H1 (cell line): ENCODE results near the gene MAB21L3. TPM values are rescaled to one million over a fixed set of nuclear protein-coding genes. Genes with fewer than 3 reads are reported as not detected.

Experiments used
- CTCF ChIA-PET: fragments of 300-600 bp; sonication (Branson Sonifier 250); formaldehyde crosslinking; loops from one replicate; lab custom pipeline; 2021; ENCODE audit not compliant: partially characterized antibody; lab: Charles Lee
- POLR2A ChIA-PET: fragments of 300-600 bp; sonication (Branson Sonifier 250); formaldehyde crosslinking; loops from one replicate; lab custom pipeline; 2021; ENCODE audit warnings: inconsistent platforms; ENCODE audit not compliant: partially characterized antibody; lab: Charles Lee
- DNase-seq, 2 experiments: peaks; one replicate each; pipeline versions ENCODE4 v3.0.0 to v3.0.0-alpha.2; 2010 to 2022; ENCODE audit warnings: low spot score in 2 of 2, low read depth in 1 of 2, mixed read lengths in 1 of 2
- FAIRE-seq: peaks from 2 replicates; lab custom pipeline; 2011; peaks lifted over from hg19 to GRCh38; lab: Jason Lieb, UNC
- H2AFZ ChIP-seq: 2 replicates; pipeline ENCODE4 v1.8.1; 2012; ENCODE audit warnings: low read length, inconsistent platforms
- H2AK5ac ChIP-seq: 2 replicates; pipeline ENCODE4 v1.6.1; 2013; ENCODE audit warnings: low read depth, low read length
- H2BK120ac ChIP-seq: replicated peaks from 2 replicates; pipeline ENCODE3; 2013; ENCODE audit warnings: low read depth, low read length, inconsistent platforms
- H2BK12ac ChIP-seq: 2 replicates; pipeline ENCODE4 v1.6.1; 2013; ENCODE audit warnings: low read depth, low read length
- H2BK15ac ChIP-seq: 2 replicates; pipeline ENCODE4 v1.6.1; 2013; ENCODE audit warnings: low read length
- H2BK20ac ChIP-seq: 2 replicates; pipeline ENCODE4 v1.6.1; 2013; ENCODE audit warnings: low read length
- H2BK5ac ChIP-seq: 2 replicates; pipeline ENCODE4 v1.6.1; 2013; ENCODE audit warnings: low read depth, low read length
- H3K14ac ChIP-seq: 2 replicates; pipeline ENCODE4 v1.6.1; 2013; ENCODE audit warnings: inconsistent platforms; ENCODE audit not compliant: insufficient read length
- H3K18ac ChIP-seq: 2 replicates; pipeline ENCODE4 v1.6.1; 2013; ENCODE audit warnings: low read length; ENCODE audit errors: extremely low read depth
- H3K23ac ChIP-seq: 2 replicates; pipeline ENCODE4 v1.6.1; 2013; ENCODE audit warnings: inconsistent platforms; ENCODE audit not compliant: insufficient read length
- H3K23me2 ChIP-seq: 2 replicates; pipeline ENCODE4 v1.6.1; 2013; ENCODE audit warnings: low read depth, low read length
- H3K27ac ChIP-seq: 2 replicates; pipeline ENCODE4 v1.6.1; 2011; ENCODE audit warnings: low read depth, low read length, inconsistent platforms
- H3K27me3 ChIP-seq, 4 experiments: replicated peaks in 1 of 4; 1 replicate in 1 of 4; 2 replicates in 3 of 4; pipeline versions ENCODE4 v1.6.1 to v1.8.1; 2011 to 2013; ENCODE audit warnings: low read length in 3 of 4, mild to moderate bottlenecking in 3 of 4, inconsistent platforms in 2 of 4, mixed read lengths in 2 of 4, moderate library complexity in 1 of 4; ENCODE audit not compliant: control insufficient read depth in 3 of 4, insufficient read depth in 3 of 4; ENCODE audit errors: extremely low read depth in 1 of 4
- H3K36me3 ChIP-seq, 4 experiments: 2 replicates each; pipeline versions ENCODE4 v1.6.1 to v1.8.1; 2011 to 2013; ENCODE audit warnings: mild to moderate bottlenecking in 4 of 4, low read length in 3 of 4, moderate library complexity in 2 of 4, control low read depth in 1 of 4, inconsistent platforms in 1 of 4; ENCODE audit not compliant: insufficient read depth in 4 of 4, control insufficient read depth in 2 of 4
- H3K4ac ChIP-seq: replicated peaks from 2 replicates; pipeline ENCODE3; 2013; ENCODE audit warnings: low read length, low read depth, mixed read lengths, inconsistent platforms; ENCODE audit not compliant: insufficient read length
- H3K4me1 ChIP-seq, 4 experiments: replicated peaks in 1 of 4; 1 replicate in 1 of 4; 2 replicates in 3 of 4; pipeline versions ENCODE4 v1.6.1 to v1.8.1; 2011 to 2013; ENCODE audit warnings: low read length in 3 of 4, inconsistent platforms in 2 of 4, mixed read lengths in 1 of 4; ENCODE audit not compliant: insufficient read depth in 4 of 4, control insufficient read depth in 3 of 4
- H3K4me2 ChIP-seq, 2 experiments: 2 replicates each; pipeline versions ENCODE4 v1.6.1 to v1.8.1; 2011 to 2013; ENCODE audit warnings: low read depth in 2 of 2, low read length in 2 of 2, control low read depth in 1 of 2, inconsistent platforms in 1 of 2, mild to moderate bottlenecking in 1 of 2; ENCODE audit not compliant: insufficient read depth in 1 of 2
- H3K4me3 ChIP-seq, 4 experiments: fragments of 200-600, 300-600 bp in 1 of 4; sonication (generic), shearing (Covaris generic), sonication (Bioruptor Twin) in 1 of 4; 2 replicates each; pipeline versions ENCODE4 v1.5.1 to v1.8.1; 2011 to 2016; ENCODE audit warnings: low read length in 4 of 4, low read depth in 3 of 4, control low read depth in 2 of 4, inconsistent platforms in 2 of 4, mild to moderate bottlenecking in 2 of 4, mixed read lengths in 1 of 4, moderate library complexity in 1 of 4; ENCODE audit not compliant: insufficient read depth in 2 of 4; ENCODE audit errors: extremely low read depth in 1 of 4
- H3K56ac ChIP-seq: replicated peaks from 2 replicates; pipeline ENCODE3; 2013; ENCODE audit warnings: low read depth, mild to moderate bottlenecking, mixed read lengths, low read length, inconsistent platforms; ENCODE audit not compliant: insufficient read length
- H3K79me1 ChIP-seq: 2 replicates; pipeline ENCODE4 v1.6.1; 2013; ENCODE audit warnings: low read depth, low read length, control low read depth
- H3K79me2 ChIP-seq, 2 experiments: 2 replicates each; pipeline versions ENCODE4 v1.6.1 to v1.8.1; 2012 to 2013; ENCODE audit warnings: low read length in 2 of 2, mild to moderate bottlenecking in 2 of 2, inconsistent platforms in 1 of 2; ENCODE audit not compliant: insufficient read depth in 2 of 2, control insufficient read depth in 1 of 2
- H3K9ac ChIP-seq, 4 experiments: replicated peaks in 1 of 4; 1 replicate in 1 of 4; 2 replicates in 3 of 4; pipeline versions ENCODE4 v1.6.1 to v1.8.1; 2011 to 2013; ENCODE audit warnings: low read depth in 3 of 4, low read length in 3 of 4, control low read depth in 2 of 4, mild to moderate bottlenecking in 2 of 4, moderate library complexity in 2 of 4, inconsistent platforms in 1 of 4; ENCODE audit errors: extremely low read depth in 1 of 4
- H3K9me3 ChIP-seq, 2 experiments: 2 replicates each; pipeline versions ENCODE4 v1.6.1 to v1.8.1; 2012 to 2013; ENCODE audit warnings: mild to moderate bottlenecking in 2 of 2, moderate library complexity in 2 of 2, control low read depth in 1 of 2, inconsistent platforms in 1 of 2, low read depth in 1 of 2, low read length in 1 of 2, mixed read lengths in 1 of 2; ENCODE audit not compliant: insufficient read depth in 2 of 2
- H4K20me1 ChIP-seq, 2 experiments: replicated peaks in 1 of 2; 2 replicates each; pipeline versions ENCODE3 to v1.8.1; 2011 to 2013; ENCODE audit warnings: inconsistent platforms in 2 of 2, low read length in 2 of 2, mild to moderate bottlenecking in 1 of 2; ENCODE audit not compliant: insufficient read depth in 2 of 2, control insufficient read depth in 1 of 2
- H4K5ac ChIP-seq: 2 replicates; pipeline ENCODE4 v1.6.1; 2013; ENCODE audit warnings: low read length, low read depth, mixed read lengths, inconsistent platforms; ENCODE audit not compliant: insufficient read length
- H4K8ac ChIP-seq: 2 replicates; pipeline ENCODE4 v1.8.0; 2013; ENCODE audit warnings: mild to moderate bottlenecking, moderate library complexity, low read length, inconsistent platforms; ENCODE audit not compliant: insufficient read depth; ENCODE audit errors: extremely low read depth
- H4K91ac ChIP-seq: replicated peaks from 2 replicates; pipeline ENCODE3; 2013; ENCODE audit warnings: low read length, mixed read lengths, inconsistent platforms; ENCODE audit not compliant: insufficient read length
- CHD1 ChIP-seq: IDR thresholded peaks from 2 replicates; pipeline ENCODE4 v1.6.1; 2012; ENCODE audit warnings: low read depth, low read length, improper control_type of control experiment
- CTBP2 ChIP-seq: IDR thresholded peaks from 2 replicates; pipeline ENCODE4 v1.7.0; 2011; ENCODE audit warnings: borderline replicate concordance, mild to moderate bottlenecking, moderate library complexity, mixed read lengths, low read length; ENCODE audit not compliant: insufficient read depth, insufficient read length
- GABPA ChIP-seq: IDR thresholded peaks from 2 replicates; pipeline ENCODE4 v1.6.1; 2011; ENCODE audit warnings: mild to moderate bottlenecking, low read length, moderate library complexity, borderline replicate concordance; ENCODE audit not compliant: insufficient read depth
- HDAC2 ChIP-seq, 2 experiments: fragments of 300-600 bp in 1 of 2; sonication (generic) in 1 of 2; IDR thresholded peaks; 2 replicates each; pipeline ENCODE4 v1.6.1; 2011 to 2012; ENCODE audit warnings: low read depth in 2 of 2, low read length in 2 of 2, mild to moderate bottlenecking in 2 of 2, moderate library complexity in 2 of 2, borderline replicate concordance in 1 of 2, inconsistent platforms in 1 of 2
- POLR2AphosphoS5 ChIP-seq: IDR thresholded peaks from 2 replicates; pipeline ENCODE4 v1.6.1; 2011; ENCODE audit warnings: low read depth, low read length
- TCF12 ChIP-seq: IDR thresholded peaks from 2 replicates; pipeline ENCODE4 v1.6.1; 2011; ENCODE audit warnings: low read depth, mild to moderate bottlenecking, low read length
- TEAD4 ChIP-seq: IDR thresholded peaks from 2 replicates; pipeline ENCODE4 v1.6.1; 2012; ENCODE audit warnings: low read depth, low read length, inconsistent platforms, mixed read lengths
- WGBS, 2 experiments: shearing (Covaris generic) in 1 of 2; methylation state at CpG; one replicate each; pipeline versions ENCODE4 v1.1.6 to v1.1.7; 2013 to 2015; ENCODE audit warnings: low lambda C conversion rate in 2 of 2, mixed read lengths in 2 of 2, inconsistent platforms in 1 of 2, low coverage in 1 of 2, missing lambda C conversion rate in 1 of 2; ENCODE audit not compliant: insufficient replicate concordance in 2 of 2, insufficient coverage in 1 of 2, insufficient read length in 1 of 2; ENCODE audit errors: extremely low coverage in 1 of 2, missing lambda C conversion rate in 1 of 2; 5-methylcytosine and 5-hydroxymethylcytosine counted together
- polyA plus RNA-seq, 7 experiments: library from polyadenylated mRNA; depleted of rRNA in 3 of 7; stranded (reverse) in 5 of 7; unstranded in 2 of 7; fragments of >200 nt in 5 of 7; fragments of 200-250 nt in 2 of 7; gene quantifications; 1 replicate in 5 of 7; 2 replicates in 1 of 7; 4 replicates in 1 of 7; pipeline versions ENCODE4 v1.2.1 to v1.2.3, GENCODE V29; 2011 to 2013; ENCODE audit warnings: missing spikeins in 2 of 7, mixed read lengths in 2 of 7
- total RNA-seq: library from RNA; stranded (reverse); fragmentation: NEBNext Ultra II Directional; extraction: Animal tissue kit (Norgen Biotek cat#: 25700); gene quantifications from 2 replicates; pipeline ENCODE4 v1.2.1, GENCODE V29; 2021

The MAB21L3 gene
- total and polyA plus RNA-seq, 2 of the 8 experiments (the other 6 are each of a cell fraction or from before 2014, with no cell fraction given) = not detected

- no peak for FAIRE-seq
- H2BK12ac ChIP-seq = no peak overlapping the region
- no peak overlapping the region for H2AK5ac ChIP-seq
- no peaks in the 10 kb centered on the region for H3K79me2 ChIP-seq
- no peak overlapping the region for H3K56ac ChIP-seq
- no peak overlapping the region for H3K23ac ChIP-seq
- TF ChIP-seq GABPA (no peak), CHD1 (no peak), TCF12 (no peak), CTBP2 (no peak), POLR2AphosphoS5 (no peak), TEAD4 (no peak), HDAC2 (IDR thresholded peaks at IDR 0.05; ENCODE audit: borderline replicate concordance in 1 of 2, low read depth in 2 of 2, low read length in 2 of 2) (no peak)
- TF ChIP-seq, all 59 proteins: peak for 0
- H2BK120ac ChIP-seq = no peak overlapping the region
- H4K8ac ChIP-seq = no peak overlapping the region
- H3K23me2 ChIP-seq = peaks cover 8% of the 10 kb centered on the region; the same call in 1 of the 2 replicates
- no peak overlapping the region for H3K4ac ChIP-seq
- no peak overlapping the region for H3K27ac ChIP-seq
- no peaks in the 10 kb centered on the region for H3K9me3 ChIP-seq
- 90% methylated on average over 7 of the region's 7 CpGs; no CpG with 5 or more reads in 1 of the 2 experiments for WGBS, 2 experiments
- peaks cover 0 to 25% (median 19%) of the 10 kb centered on the region in 4 experiments; a peak in 6 of 7 replicates for H3K27me3 ChIP-seq
- no peak overlapping the region for H2AFZ ChIP-seq
- H4K5ac ChIP-seq = no peak overlapping the region
- H3K79me1 ChIP-seq = no peaks in the 10 kb centered on the region; the same call in 1 of the 2 replicates
- H2BK20ac ChIP-seq = no peak overlapping the region
- DNase-seq = no peak
- no peak overlapping the region for H2BK5ac ChIP-seq
- no peak overlapping the region for H3K9ac ChIP-seq
- no peak overlapping the region for H3K4me2 ChIP-seq
- CTCF ChIA-PET = interaction anchor here (1.1 to 2.5 kb wide), 9 partner anchors 11 to 333 kb away, joined by 3 to 14 read pairs (median 6); no protein-coding TSS in a partner anchor
- peaks cover 0 to 9% (median 6%) of the 10 kb centered on the region in 4 experiments; a peak in 6 of 7 replicates for H3K4me1 ChIP-seq
- H2BK15ac ChIP-seq = 0 out of 2 replicates have a peak overlapping the region, but pooled peaks have one; percentile 63
- H4K91ac ChIP-seq = no peak overlapping the region
- H3K36me3 ChIP-seq = no peaks in the 10 kb centered on the region
- POLR2A ChIA-PET = interaction anchor here (1.0 kb wide), 1 partner anchor 16 kb away, joined by 4 read pairs; no protein-coding TSS in a partner anchor
- H3K18ac ChIP-seq = no peak overlapping the region
- no peak overlapping the region for H3K14ac ChIP-seq
- H4K20me1 ChIP-seq = no peaks in the 10 kb centered on the region
- no peak overlapping the region for H3K4me3 ChIP-seq
Observed at GRCh38 chr1:116169898-116170297, 58.7 kb downstream of the MAB21L3 start.
